ENCODE results near the gene ZBTB25. TPM values are rescaled to one million over a fixed set of nuclear protein-coding genes. Genes with fewer than 3 reads are reported as not detected.
A peak's percentile ranks its signal among the peaks of the same experiment; 100 is the strongest.

ZBTB25 gene
- total RNA-seq, 1 donor, result 9.8 TPM

DNA sequence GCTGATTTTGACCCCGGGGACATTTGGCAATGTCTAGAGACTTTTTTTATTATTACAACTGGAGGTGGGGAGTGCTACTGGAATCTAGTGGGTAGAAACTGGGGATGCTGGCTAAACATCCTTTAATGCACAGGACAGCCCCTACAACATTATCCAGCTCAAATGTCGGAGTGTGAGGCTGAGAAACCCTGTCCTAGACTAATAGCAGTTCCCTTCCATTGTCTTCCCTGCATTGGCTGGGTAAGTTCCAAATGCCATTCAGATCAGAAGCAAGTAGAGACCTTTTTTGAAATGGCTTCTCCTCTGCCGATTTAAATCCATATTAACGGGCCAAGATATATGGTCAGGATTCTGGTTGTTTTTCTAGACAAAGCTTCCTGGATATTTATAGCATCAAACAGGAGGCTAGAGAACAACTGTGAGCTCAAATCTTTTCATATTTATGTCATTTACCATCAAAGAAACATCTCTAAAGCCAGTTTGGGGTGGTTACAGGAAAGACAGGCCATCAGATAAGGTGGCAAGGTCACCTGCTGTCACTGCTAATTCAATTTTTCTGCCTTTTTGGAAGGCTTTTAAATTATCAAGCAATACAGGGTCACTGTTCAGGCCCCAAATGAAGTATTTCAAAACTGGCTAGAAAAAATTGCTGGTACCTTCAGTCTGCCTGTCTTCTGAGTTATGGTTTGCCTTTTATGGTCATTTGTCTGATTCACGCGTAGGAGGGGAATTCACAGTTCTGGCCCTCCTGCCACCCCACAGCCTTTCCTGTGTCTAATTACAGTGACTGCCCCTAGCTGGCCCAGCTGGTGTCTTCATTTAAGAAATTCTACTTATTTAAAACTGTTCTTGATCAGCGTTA lies 58.4 kb downstream of the ZBTB25 start:
- no peaks in the 10 kb centered on the region for H3K79me2 ChIP-seq (ENCODE audit: insufficient read depth, low read length)
- no peak overlapping the region for H3K4me3 ChIP-seq (ENCODE audit: insufficient read depth, low read length)
- H3K27ac ChIP-seq (ENCODE audit: low read depth, low read length), result peak overlapping the region; percentile 58
- H3K27me3 ChIP-seq (ENCODE audit: insufficient read depth, low read length), result no peaks in the 10 kb centered on the region
- H2AFZ ChIP-seq (ENCODE audit: low read length), result peak overlapping the region; percentile 61
- peaks cover 35% of the 10 kb centered on the region for H3K36me3 ChIP-seq (ENCODE audit: insufficient read depth, low read length)
- TF ChIP-seq CTCF (IDR thresholded peaks at IDR 0.05; ENCODE audit: extremely low read depth, low read depth, low read length), result no peak
- peak overlapping the region; percentile 31 for H3K4me2 ChIP-seq (ENCODE audit: insufficient read depth, low read length)
- H3K4me1 ChIP-seq (ENCODE audit: insufficient read depth, low read length), result peaks cover 24% of the 10 kb centered on the region
- peak; percentile 90 for DNase-seq (ENCODE audit: insufficient read length, low spot score, missing footprints)
- H4K20me1 ChIP-seq (ENCODE audit: insufficient read depth, low read length), result no peaks in the 10 kb centered on the region
- no peaks in the 10 kb centered on the region for H3K9me3 ChIP-seq (ENCODE audit: low read depth, low read length)

GRCh38 chr14:64444140-64444539 lies 59.5 kb downstream of the ZBTB25 start:
- H3K36me3 ChIP-seq (ENCODE audit: insufficient read depth, low read length), result peaks cover 28% of the 10 kb centered on the region
- DNase-seq (ENCODE audit: insufficient read length, low spot score, missing footprints), result no peak
- H3K4me2 ChIP-seq (ENCODE audit: insufficient read depth, low read length), result no peak overlapping the region
- no peak overlapping the region for H3K27ac ChIP-seq (ENCODE audit: low read depth, low read length)
- H3K79me2 ChIP-seq (ENCODE audit: insufficient read depth, low read length), result no peaks in the 10 kb centered on the region
- no peaks in the 10 kb centered on the region for H4K20me1 ChIP-seq (ENCODE audit: insufficient read depth, low read length)
- no peak overlapping the region for H2AFZ ChIP-seq (ENCODE audit: low read length)
- TF ChIP-seq CTCF (IDR thresholded peaks at IDR 0.05; ENCODE audit: extremely low read depth, low read depth, low read length), result no peak
- H3K9me3 ChIP-seq (ENCODE audit: low read depth, low read length), result no peaks in the 10 kb centered on the region
- H3K4me3 ChIP-seq (ENCODE audit: insufficient read depth, low read length), result no peak overlapping the region
- H3K27me3 ChIP-seq (ENCODE audit: insufficient read depth, low read length), result no peaks in the 10 kb centered on the region
- peaks cover 30% of the 10 kb centered on the region for H3K4me1 ChIP-seq (ENCODE audit: insufficient read depth, low read length)

DNA sequence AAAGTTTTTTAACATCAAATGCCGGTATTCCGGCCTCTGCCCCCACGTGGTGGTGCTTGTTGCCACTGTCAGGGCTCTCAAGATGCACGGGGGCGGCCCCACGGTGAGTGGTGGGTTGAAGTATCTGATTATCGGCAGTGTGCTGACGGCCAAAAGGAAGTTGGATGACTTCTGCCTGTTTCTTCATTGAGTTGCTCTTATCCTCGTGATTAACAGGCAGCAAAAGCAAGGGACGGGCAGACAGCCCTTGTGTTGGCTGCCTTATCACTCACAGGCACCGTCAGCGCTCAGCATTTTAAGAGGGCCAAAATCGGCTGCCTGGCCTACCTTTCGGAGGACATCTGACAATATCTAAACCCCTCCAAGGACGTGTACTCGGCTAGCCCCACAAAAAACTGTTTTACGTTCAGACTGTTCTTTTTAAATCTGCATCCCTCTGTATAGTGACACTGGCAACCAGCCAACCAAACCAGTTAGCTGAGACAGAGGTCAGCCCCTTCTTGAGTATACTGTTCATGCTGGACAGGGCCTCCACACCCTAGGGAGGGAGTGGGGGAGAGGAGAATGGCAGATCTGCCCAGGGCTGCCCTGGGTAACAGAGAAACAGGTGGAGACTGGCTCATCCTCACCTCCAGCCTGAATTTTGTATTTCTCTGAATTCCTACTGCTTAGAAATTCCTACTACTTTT lies 61.2 kb downstream of the ZBTB25 start:
- Histone ChIP-seq H3K36me3 (ENCODE audit: insufficient read depth, low read length) (peaks cover 17% of the 10 kb centered on the region), H2AFZ (ENCODE audit: low read length) (no peak overlapping the region), H3K4me2 (ENCODE audit: insufficient read depth, low read length) (no peak overlapping the region), H3K4me3 (ENCODE audit: insufficient read depth, low read length) (no peak overlapping the region), H3K27me3 (ENCODE audit: insufficient read depth, low read length) (no peaks in the 10 kb centered on the region), H4K20me1 (ENCODE audit: insufficient read depth, low read length) (no peaks in the 10 kb centered on the region), H3K27ac (ENCODE audit: low read depth, low read length) (no peak overlapping the region), H3K4me1 (ENCODE audit: insufficient read depth, low read length) (peaks cover 46% of the 10 kb centered on the region), H3K79me2 (ENCODE audit: insufficient read depth, low read length) (no peaks in the 10 kb centered on the region), H3K9me3 (ENCODE audit: low read depth, low read length) (no peaks in the 10 kb centered on the region)
- no peak for TF ChIP-seq CTCF (IDR thresholded peaks at IDR 0.05; ENCODE audit: extremely low read depth, low read depth, low read length)
- no peak for DNase-seq (ENCODE audit: insufficient read length, low spot score, missing footprints)

DNA sequence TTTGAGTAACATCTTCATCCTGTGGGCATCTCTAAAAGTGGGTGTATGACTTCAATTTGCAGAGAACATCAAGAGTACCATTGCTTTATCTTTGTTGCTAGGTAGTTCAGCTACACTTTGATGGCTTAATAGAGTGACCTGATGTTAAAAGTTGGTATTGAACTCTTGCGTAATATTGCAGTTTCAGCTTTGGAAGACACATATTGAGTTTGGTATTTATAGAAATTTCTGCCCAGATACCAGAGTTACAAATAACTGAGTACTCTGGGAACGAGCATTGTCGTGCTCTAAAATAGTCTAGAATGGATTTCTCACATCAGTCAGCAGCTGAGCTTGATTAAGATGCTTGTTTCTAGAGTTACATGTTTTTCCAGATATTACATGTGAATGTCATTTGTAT lies 63.1 kb downstream of the ZBTB25 start:
- Histone ChIP-seq H3K27ac (ENCODE audit: low read depth, low read length) (no peak overlapping the region), H3K9me3 (ENCODE audit: low read depth, low read length) (no peaks in the 10 kb centered on the region), H4K20me1 (ENCODE audit: insufficient read depth, low read length) (no peaks in the 10 kb centered on the region), H3K4me2 (ENCODE audit: insufficient read depth, low read length) (no peak overlapping the region), H3K27me3 (ENCODE audit: insufficient read depth, low read length) (no peaks in the 10 kb centered on the region), H3K36me3 (ENCODE audit: insufficient read depth, low read length) (peaks cover 21% of the 10 kb centered on the region), H2AFZ (ENCODE audit: low read length) (no peak overlapping the region), H3K4me3 (ENCODE audit: insufficient read depth, low read length) (no peak overlapping the region), H3K79me2 (ENCODE audit: insufficient read depth, low read length) (no peaks in the 10 kb centered on the region), H3K4me1 (ENCODE audit: insufficient read depth, low read length) (peaks cover 43% of the 10 kb centered on the region)
- no peak for TF ChIP-seq CTCF (IDR thresholded peaks at IDR 0.05; ENCODE audit: extremely low read depth, low read depth, low read length)
- DNase-seq (ENCODE audit: insufficient read length, low spot score, missing footprints), result no peak

Measured in osteoblast (primary cell).